ENCODE measurements around the gene KPNA6.
"Not testable (repeated sequence)": the region's sequence is repeated elsewhere in the genome, so short reads cannot be mapped to it uniquely, and the experiment has no call there.

KPNA6 gene

DNA sequence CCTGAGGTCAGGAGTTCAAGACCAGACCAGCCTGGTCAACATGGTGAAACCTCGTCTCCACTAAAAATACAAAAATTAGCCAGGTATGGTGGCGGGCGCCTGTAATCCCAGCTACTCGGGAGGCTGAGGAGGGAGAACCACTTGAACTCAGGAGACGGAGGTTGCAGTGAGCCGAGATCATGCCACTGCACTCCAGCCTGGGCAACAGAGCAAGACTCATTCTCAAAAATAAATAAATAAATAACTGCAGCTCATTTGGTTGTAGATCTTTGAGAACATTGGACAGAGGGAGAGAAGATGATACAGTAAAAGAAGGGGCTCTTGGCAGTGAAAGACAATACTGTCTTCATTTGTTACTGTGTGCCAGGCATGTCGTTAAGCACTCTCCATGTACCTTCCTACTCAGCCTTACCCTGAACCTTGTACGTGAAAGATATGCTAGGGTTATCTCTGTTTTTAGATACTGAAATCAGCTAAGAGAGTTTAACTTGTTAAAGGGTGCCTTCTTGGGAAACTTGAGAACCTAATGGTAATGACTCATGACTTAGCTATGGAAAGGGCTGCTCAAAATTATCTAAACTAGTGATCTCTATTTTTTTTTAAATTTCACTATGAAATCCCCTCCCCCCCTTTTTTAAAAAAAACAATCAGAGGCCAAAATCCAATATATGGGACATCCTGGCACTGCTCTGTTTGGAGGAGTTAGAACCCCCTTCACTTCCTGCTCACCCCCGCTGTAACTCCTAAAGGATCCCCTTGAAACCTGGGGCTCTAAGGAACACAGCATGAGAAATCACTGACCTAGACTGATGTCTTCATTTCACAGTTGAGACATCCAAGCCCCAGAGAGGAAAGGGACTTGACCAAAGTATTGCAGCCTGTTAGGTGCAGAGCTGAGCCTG lies 6.8 kb upstream of the KPNA6 start:
- DNase-seq (ENCODE audit: low read depth) = no peak

DNA sequence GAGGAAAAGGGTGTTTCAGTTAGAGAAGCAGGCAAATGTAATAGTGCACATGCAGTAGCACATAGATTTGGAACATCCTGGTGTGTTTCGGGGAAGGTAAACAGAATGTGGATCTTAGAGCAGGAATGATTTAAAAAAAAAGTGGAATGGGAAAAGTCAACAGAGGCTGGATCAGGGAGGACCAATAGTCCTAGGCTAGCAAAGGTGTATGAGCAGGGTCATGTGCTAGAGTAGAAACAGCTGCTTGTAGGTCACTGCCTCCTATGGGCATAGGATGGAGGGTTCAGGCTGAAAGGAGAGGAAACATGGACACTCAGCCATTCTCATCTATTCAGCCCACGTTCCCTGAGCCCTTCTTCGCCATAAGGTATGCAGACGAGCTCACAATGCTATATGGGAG lies 3.7 kb upstream of the KPNA6 start:
- no peak for DNase-seq (ENCODE audit: low read depth)

DNA sequence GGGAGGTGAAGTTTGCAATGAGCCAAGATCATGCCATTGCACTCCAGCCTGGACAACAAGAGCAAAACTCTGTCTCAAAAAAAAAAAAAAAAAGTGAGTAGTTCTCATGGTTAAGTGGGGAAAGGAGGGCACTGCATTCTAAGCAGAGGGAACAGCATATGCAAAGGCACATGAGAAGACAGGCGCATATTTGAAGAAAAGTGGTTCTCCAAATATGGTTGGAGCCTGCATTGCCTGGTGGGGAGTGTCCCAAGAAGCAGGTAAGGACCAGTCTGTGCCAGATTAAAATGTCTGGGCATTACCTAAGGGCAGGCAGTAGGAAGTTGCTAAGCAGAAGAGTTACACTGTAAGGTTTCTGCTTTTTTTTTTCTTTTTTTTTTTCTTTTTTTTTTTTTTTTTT lies 2.5 kb upstream of the KPNA6 start:
- DNase-seq (ENCODE audit: low read depth) = no peak

DNA sequence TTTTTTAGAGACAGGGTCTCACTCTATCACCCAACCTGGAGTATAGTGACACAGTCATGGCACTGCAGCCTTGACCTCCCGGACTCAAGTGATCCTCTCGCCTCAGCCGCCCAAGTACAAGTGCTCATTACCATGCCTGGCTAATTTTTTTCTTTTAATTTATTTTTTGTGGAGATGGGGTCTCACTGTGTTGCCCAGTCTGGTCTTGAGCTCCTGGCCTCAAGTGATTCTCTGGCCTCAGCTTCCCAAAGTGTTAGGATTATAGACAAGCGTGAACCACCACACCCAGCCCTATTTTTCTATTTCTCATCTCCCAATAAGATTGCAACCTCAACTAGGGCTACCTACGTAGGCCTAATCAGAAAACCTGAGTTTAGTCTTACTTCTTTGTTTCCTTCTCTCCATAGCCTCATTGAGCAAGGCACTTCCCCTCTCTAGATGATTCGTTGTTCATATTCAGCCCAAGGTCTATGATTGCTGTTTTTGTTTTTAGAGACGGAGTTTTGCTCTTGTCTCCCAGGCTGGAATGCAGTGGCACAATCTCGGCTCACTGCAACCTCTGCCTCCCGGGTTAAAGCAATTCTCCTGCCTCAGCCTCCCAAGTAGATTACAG lies 1.1 kb upstream of the KPNA6 start:
- no peak for DNase-seq (ENCODE audit: low read depth)

DNA sequence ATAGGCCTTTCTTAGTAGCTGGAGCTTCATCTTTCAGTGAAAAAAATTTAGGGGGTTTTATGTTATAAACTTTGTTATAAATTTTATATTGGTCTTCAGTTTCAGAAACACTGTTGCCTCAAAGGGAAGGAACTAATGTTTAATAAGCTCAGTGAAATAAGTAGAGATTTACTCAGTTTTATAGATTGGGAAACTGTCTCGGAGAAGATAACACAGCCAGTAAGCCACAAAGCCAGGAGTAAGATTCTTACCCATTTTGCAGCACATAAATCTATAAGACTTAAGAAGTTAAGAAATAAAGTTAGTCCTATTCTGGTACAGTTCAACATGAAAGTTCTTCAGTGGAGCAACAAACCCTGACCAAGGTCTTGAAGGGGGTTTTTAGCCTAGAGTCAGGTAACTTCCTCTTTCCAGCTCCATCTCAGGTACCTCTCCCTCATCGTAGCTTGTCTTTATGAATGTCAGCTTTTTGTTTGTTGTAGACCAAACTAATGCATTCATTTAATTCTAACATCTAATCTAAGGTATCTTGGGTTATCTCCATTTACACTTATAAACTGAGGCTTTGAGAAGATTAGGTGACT lies 3.3 kb downstream of the KPNA6 start:
- no peak for DNase-seq (ENCODE audit: low read depth)

DNA sequence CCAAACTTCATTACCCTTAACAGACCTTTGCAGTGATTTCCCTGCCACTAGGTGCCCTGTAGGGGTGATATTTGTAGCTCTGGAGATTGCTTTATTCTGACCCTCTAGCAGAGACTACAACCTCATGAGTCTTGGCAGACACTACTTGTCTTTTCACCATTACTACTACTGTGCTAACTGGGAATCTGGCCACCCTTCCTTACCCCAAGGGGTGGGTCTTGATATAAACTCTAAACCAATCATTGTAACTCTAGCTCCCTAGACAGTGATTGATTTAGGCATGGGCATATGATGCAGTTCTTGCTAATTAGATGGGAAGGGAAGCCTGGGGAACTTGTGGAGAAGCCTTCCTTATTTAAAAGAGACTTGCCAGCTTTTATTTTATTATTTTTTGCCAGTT lies 3.9 kb downstream of the KPNA6 start:
- DNase-seq (ENCODE audit: low read depth) = no peak

DNA sequence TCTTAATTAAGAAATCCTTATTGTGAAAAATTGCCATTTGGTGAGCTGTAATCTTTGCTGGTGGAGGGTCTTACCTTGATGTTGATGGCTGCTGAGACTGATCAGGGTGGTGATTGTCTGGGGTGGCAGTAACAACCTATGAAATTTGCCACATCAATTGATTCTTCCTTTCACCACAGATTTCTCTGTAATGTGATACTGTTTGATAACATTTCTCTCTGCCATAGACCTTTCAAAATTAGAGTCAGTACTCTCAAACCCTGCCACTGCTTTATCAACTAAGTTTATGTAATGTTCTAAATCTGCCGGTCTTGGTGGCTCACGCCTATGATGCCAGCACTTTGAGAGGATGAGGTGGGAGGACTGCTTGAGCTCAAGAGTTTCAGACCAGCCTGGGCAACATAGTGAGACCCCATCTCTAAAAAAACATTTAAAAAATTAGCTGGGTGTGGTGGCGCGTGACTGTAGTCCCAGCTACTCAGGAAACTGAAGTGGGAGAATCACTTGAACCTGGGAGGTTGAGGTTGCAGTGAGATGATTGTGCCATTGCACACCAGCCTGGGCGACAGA lies 5.0 kb downstream of the KPNA6 start:
- DNase-seq (ENCODE audit: low read depth) = no peak

DNA sequence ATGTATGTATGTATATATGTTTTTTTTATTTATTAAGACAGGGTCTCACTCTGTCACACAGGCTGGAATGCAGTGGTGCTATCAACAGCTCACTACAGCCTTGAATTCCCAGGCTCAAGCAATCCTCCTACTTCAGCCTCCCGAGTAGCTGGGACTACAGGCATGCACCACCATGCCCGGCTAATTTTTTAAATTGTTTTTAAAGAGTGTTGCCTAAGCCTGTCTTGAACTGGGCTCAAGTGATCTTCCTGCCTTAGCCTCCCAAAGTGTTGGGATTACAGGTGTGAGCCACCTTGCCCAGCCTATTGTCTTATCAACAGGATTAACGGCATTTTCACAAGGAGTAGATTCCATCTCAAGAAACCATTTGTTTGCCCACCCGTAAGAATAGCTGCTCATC lies 5.6 kb downstream of the KPNA6 start:
- DNase-seq (ENCODE audit: low read depth) = not testable (repeated sequence)

DNA sequence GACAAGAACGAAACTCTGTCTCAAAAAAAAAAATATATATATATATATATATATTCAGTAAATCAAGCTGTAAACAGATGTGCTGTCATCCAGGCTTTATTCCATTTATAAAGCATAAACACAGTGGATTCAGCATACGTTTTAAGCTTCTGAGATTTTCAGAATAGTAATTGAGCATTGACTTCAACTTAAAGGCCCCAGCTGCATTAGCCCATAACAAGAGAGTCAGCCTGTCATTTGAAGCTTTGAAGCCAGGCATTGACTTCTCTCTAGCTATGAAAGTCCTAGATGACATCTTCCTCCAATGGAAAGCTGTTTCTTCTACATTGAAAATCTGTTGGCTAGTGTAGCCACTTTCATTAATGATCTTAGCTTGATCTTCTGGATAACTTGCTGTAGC lies 6.6 kb downstream of the KPNA6 start:
- DNase-seq (ENCODE audit: low read depth) = no peak

DNA sequence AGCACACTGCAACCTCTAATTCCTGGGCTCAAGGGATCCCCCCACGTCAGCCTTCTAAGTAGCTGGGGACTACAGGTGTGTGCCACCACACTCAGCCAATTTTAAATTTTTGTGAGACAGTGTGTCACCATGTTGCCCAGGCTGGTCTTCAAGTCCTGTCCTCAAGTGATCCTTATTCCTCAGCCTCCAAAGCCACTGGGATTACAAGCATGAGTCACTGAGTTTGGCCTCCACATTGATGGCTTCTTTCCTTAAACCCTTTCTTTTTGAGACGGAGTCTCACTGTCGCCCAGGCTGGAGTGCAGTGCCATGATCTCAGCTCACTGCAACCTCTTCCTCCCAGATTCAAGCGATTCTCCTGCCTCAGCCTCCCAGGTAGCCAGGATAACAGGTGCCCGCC lies 7.6 kb downstream of the KPNA6 start:
- DNase-seq (ENCODE audit: low read depth) = no peak

DNA sequence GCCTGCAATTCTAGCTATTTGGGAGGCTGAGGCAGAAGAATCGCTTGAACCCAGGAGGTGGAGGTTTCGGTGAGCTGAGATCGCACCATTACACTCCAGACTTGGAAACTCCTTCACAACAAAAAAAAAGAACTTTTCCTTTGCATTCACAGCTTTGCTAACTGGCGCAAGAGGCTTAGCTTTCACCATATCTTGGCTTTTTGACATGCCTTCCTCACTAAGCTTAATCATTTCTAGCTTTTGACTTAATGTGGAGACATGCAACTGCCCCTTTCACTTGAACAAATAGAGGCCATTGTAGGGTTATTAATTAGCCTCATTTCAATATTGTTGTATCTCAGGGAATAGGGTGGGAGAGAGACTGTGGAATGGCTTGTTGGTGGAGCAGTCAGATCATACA lies 8.7 kb downstream of the KPNA6 start:
- no peak for DNase-seq (ENCODE audit: low read depth)

DNA sequence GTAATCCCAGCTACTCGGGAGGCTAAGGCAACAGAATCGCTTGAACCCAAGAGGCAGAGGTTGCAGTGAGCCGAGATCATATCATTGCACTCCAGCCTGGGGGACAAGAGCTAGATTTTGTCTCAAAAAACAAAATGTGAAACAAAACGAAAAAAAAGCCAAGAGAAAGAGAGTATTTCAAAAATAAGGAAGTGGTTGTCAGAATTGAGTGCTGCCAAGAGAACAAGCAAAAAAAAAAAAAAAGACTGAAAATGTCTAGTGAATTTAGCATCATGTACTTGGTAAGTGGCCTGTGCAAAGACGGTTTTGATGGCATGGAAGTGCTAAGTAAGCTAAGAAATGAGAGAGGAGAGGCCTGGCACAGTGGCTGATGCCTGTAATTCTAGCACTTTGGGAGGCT lies 14.3 kb downstream of the KPNA6 start:
- DNase-seq (ENCODE audit: low read depth) = no peak

DNA sequence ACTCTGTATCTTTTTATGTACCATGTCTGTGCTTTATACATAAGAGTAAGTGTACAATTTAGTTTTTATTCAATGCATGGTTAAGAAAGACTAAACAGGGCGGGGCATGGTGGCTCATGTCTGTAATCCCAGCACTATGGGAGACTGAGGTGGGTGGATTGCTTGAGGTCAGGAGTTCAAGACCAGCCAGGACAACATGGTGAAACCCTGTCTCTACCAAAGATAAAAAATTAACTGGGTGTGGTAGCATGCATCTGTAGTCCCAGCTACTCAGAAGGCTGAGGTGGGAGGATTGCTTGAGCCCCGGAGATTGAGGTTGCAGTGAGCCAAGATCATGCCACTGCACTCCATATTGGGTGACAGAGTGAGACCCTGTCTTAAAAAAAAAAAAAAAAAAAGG lies 15.5 kb downstream of the KPNA6 start:
- not testable (repeated sequence) for DNase-seq (ENCODE audit: low read depth)

DNA sequence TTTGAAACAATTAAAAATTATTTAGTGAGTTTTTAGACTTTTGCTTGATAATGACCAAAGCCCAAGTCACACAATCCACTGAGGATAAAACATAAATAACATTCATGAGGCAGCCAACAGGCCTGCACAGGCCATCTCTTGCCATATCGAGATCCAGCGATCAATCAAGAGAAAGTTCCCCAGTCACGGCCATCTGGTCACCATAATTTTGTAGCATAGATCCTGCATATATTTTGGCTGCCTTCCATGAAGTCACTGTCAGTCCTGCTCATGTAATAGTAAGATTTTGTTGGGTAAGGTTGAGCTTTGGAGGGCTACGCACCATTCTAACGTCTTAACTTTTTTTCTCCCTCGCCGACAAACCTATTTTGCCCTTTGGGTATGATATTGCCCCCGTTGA lies 17.5 kb downstream of the KPNA6 start:
- DNase-seq (ENCODE audit: low read depth) = no peak

DNA sequence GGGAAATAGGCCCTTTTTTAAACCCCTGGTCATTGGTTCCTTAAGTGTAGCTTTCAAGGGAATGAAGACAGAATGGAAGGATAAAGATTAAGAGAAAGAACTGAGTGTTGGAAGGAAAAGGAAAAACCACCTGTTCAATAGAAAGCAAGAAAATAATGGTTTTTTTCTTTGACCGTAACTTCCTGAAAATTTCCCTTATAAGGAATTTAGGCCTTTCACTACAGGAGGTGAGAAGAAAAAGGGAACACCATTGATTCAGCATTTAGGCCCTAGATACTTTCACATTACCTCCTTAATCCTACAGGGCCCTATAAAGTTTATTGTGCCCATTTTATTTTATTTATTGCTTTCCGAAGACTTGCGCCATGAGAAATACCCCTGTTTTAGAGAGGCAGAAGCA lies 18.9 kb downstream of the KPNA6 start:
- no peak for DNase-seq (ENCODE audit: low read depth)

DNA sequence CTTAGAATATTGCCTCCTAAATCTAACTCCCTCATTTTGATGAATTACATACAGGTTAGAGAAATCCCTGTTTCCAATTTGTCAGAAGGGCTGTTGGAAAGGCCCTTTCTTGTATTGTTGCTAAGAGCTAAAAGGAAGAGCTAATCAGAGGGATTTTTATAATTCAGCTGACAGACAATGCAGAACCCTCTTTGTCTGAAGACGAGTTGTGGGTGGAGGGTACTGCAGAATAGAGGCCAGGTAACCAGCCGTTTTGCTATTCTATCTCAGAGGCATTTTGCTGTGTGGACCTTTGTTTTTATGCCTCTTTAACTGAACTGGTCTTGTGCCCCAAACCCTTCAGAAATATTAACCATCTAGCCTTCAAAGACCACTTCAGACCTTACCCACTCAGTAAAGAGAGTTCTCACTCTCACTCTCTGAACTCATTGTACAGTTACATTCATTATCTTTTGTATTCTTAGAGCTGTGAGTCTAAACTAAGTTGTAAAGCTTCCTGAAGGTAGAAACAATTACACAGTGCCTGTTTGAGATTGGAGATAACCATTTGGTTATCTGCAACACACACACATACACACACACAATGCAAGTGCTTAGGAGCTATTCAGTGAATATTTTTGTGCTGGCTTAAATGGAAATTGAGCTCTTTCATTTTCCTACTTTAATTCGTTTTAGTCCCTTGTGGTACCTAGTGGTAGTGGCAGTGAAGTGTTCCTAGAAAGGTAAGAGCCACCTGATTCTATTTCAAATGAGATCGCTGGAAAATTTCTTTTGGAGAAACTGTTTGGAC lies 19.7 kb downstream of the KPNA6 start:
- DNase-seq (ENCODE audit: low read depth) = no peak

DNA sequence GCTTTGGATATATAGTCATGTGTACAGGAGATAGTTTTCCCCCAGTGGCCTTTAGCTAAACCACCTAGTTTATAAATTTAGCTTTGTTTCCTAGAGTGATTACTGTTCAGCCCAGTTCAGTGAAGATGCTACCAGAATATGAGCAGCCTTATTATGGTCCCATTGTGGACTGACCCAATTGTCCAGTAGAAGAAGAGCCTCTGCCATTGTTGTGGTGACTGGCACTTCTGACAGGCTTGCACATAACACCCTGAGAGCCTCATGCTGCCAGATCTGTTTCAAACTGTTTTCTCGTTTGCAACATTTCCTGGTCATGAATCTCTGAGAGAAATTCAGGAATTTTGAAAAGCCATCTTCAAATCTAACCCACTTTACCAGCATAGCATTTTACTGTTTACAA lies 20.6 kb downstream of the KPNA6 start:
- no peak for DNase-seq (ENCODE audit: low read depth)

DNA sequence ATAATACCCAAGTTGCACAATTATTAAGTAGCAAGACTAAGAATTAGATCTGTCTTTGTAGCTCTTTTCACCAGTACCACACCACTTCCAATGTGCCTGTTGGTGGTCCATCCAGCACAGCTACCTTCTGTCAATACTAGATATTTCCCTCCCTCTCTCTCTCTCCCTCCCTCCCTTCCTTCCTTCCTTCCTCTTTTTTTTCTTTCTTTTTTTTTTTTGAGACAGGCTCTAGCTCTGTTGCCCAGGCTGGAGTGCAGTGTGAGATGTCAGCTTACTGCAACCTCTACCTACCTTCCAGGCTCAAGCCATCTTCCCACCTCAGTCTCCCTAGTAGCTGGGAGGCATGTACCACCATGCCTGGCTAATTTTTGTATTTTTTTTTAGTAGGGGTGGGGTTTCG lies 21.1 kb downstream of the KPNA6 start:
- no peak for DNase-seq (ENCODE audit: low read depth)

DNA sequence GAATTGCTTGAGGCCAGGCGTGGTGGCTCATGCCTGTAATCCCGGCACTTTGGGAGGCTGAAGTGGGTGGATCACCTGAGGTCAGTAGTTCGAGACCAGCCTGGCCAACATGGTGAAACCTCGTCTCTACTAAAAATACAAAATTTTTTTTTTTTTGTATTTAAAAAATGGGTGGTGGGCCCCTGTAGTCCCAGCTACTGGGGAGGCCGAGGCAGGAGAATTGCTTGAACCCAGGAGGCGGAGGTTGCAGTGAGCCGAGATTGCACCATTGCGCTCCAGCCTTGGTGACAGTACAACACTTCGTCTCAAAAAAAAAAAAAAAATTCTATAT lies 26.1 kb downstream of the KPNA6 start:
- DNase-seq (ENCODE audit: low read depth) = not testable (repeated sequence)

DNA sequence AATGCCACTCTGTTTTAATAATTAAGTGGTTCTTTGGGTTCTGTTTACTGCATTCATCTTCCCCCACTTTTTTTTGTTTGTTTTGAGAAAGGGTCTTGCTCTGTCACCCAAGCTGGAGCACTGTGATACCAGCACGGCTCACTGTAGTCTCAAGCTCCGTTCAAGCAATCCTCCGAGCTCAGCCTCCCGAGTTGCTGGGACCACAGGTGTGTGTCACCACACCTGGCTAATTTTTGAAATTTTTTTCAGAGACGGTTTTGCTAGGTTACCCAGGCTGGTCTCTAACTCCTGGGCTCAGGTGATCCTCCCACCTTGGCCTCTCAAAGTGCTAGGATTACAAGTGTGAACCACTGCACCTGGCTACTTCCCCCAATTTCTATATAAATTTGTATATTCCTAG lies 29.3 kb downstream of the KPNA6 start:
- DNase-seq (ENCODE audit: low read depth) = no peak

DNA sequence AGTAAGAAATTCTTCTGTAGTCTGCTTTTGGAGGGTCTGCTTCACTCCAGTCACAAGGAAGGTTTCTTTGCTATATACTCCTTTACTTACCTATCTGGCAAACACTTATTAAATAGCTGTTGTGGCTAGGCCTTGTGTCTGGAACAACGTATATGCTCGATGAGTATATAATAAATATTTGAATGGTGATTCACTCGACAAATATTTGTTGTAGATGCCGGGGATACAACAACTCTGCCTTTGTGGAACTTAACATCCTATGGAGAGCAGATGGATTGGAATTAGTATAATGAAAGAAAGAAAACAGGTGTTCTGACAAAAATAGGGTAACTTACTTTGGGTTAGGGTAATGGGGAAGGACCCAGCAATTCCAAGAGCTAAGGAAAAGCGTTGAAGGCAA lies 31.1 kb downstream of the KPNA6 start:
- DNase-seq (ENCODE audit: low read depth) = no peak

Measured in stimulated activated CD8-positive, alpha-beta memory T cell treated with anti-CD3 and anti-CD28 coated beads, Interleukin-4, amount 100 ng/mL, for 24 hours (primary cell).